DMS114 treated with DMSO at 0.1 percent for 48 hours (cell line): ENCODE results near the gene DDI1.
"Not testable (repeated sequence)": the region's sequence is repeated elsewhere in the genome, so short reads cannot be mapped to it uniquely, and the experiment has no call there.

Experiments used
- DNase-seq: peaks from one replicate; lab custom pipeline; 2025; ENCODE audit not compliant: unreplicated experiment; lab: John Stamatoyannopoulos, UW

Gene DDI1

GRCh38 chr11:104036995-104037394, 555 bp downstream of the DDI1 start:
- no peak for DNase-seq

GRCh38 chr11:104041792-104042191, 5.4 kb downstream of the DDI1 start:
- DNase-seq = no peak

DNA sequence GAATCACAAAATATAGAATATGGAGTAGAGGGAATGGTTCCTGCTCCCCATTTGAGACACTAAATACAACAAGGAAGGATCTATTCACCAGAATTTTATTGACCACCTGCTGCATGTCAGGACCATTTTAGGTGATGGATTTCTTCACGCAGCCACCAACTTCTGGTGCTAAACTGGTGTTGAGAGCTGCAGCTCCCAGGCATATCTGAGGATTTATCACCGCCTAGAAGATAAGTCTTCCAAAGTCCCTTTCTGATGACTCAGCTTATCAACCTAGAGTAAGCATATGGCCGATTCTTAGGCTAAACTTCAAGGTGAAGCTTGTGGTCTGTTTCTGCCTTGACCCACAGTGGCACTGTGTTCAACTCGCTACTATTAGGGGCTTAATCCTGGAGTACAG, 6.7 kb downstream of the DDI1 start:
- no peak for DNase-seq

DNA sequence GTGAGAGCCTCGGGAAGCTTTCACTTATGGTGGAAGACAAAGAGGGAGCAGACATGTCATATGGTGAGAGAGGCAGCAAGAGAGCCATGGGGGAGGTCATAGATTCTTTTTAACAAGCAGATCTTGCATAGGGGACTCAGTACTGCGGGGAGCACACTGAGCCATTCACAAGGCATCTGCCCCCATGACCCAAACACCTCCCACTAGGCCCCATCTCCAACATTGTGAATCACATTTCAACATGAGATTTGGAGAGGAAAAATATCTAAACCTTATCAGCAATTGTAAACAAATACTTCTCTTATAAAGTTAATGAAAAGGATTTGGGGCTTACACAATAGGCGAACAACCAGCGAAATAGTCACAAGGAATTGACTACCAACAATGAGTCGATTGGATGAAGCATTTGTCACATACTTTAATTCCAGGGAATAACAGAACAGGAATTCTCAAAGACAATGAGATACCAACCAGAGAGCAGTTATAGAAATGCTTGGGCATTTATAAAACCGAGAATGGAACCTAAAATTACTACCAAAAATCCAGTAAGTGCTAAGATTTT, 7.3 kb downstream of the DDI1 start:
- DNase-seq = no peak

- no peak for DNase-seq
These were observed 9.9 kb downstream of the DDI1 start for GRCh38 chr11:104046331-104046730.

DNA sequence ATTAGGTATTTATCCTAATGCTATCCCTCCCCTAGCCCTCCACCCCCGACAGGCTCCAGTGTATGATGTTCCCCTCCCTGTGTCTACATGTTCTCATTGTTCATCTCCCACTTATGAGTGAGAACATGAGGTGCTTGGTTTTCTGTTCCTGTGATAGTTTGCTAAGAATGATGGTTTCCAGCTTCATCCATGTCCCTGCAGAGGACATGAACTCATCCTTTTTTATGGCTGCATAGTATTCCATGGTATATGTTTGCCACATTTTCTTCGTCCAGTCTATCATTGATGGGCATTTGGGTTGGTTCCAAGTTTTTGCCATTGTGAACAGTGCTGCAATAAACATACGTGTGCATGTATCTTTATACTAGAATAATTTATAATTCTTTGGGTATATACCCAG, 10.4 kb downstream of the DDI1 start:
- DNase-seq = not testable (repeated sequence)

DNA sequence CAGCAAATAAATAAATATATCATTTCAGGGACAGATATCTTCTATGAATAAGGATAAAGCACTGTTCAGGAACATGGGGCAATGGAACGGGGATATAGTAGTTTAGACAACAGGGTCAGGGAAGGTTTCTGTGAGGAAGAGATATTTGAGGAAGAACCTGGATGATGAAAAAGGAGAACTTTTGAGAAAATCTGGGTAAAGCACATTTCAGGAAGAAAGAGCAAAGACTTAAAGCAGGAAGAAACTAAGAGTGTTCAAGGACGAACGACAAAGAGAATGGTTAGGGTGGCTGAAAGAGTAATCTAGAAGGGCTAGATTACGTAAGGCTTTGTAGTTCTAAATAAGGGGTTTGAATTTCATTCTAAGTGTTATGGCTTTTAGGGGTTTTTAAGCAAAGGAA, 12.7 kb downstream of the DDI1 start:
- DNase-seq = no peak

DNA sequence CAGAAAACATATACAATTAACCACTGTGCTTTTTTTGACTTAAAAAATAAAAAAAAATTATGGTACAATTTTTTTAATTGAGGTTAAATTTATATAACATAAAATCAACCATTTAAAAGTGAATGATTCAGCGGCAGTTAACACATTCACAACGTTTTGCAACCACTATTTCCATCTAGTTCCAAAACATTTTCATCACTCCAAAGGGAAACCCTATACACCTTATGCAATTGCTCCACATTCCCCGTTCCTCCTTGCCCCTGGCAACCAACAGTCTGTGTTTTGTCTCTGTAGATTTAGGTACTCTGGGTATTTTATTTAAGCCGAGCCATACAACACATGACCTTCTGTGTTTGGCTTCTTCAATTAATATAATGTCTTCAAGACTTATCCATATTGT, 15.3 kb downstream of the DDI1 start:
- no peak for DNase-seq

GRCh38 chr11:104053743-104054478, 17.5 kb downstream of the DDI1 start:
- no peak for DNase-seq

DNA sequence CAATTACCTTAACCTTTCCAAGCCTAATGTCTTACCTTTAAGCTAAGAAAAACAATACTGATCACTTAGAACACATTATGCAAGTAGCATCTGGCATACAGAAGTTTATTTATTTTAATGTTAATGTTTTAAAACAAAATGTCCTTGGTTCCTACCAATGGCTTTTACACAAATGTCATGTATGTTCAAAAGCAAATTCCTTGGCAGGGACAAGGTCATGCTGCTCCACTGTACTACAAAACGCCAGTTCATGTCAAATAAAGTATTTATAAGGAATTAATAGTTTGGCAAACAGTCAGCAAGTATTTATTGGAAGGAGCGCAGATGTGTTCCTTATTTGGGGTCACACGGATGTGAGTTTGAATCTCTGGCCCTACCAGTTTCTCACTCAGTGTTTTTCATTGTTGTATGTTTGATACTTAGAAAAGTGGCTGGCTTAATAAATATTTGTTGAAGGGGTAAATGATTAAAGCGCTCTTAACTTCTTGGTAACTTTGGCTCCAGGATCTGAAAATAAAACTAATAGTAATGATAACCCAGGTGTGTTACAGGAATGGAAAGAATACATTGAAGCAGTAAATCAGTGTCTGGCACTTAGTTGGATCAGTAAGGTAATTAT, 18.6 kb downstream of the DDI1 start:
- DNase-seq = no peak

GRCh38 chr11:104055596-104055995, 19.2 kb downstream of the DDI1 start:
- no peak for DNase-seq

- DNase-seq = no peak
These were observed 21.5 kb downstream of the DDI1 start for GRCh38 chr11:104057908-104058307.

DNA sequence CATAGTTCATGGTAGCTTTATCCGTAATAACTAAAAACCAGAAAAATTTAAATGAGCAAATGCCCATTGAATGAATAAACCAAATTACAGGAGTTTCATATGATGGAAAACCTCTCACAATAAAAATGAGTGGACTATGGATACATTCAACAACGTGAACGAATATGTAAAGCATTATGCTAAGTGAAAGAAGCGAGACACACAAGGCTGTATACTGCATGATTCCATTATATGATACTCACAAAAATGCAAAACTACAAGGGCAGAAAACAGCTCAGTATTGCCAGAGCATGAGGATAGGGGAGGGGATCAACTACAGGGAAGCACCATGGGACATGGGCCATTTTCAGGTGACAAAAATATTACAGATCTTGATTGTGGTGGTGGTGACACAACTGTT, 22.2 kb downstream of the DDI1 start:
- DNase-seq = no peak

DNA sequence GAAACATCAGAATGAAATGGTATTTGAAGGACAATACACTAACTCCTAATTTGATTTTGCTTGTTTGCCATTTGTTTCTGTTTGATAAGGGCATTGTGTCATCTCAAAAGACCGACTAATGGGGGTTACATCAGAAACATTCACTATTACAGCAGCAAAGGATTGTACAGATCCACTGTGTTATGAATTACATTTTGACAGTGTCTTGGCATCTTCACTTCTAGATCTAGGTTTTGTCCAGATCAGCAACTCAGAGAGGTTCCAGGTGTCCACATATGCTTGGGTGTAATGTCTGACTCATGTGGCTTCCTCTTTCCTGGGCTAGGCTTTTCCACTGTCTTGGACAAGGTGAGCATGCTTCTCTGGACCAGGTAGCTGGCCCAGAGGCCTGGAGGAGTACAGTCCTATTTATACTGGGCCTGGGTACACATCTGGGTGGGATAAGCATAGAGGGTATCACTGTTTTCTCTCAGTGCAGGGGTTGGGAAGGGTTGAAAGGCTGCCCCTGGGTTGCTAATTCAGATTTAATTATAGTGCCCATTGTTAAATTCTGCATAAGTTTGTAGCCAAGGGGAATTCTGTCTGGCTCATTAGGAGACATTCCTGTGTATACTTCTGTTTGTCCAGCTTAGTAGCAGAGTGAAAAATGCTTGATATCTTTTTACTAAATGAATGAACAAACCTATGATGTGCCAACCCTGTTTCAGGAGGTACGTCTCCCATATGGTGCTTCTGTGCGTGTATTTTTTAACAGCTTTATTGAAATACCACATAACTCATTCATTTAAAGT, 23.8 kb downstream of the DDI1 start:
- DNase-seq = no peak

DNA sequence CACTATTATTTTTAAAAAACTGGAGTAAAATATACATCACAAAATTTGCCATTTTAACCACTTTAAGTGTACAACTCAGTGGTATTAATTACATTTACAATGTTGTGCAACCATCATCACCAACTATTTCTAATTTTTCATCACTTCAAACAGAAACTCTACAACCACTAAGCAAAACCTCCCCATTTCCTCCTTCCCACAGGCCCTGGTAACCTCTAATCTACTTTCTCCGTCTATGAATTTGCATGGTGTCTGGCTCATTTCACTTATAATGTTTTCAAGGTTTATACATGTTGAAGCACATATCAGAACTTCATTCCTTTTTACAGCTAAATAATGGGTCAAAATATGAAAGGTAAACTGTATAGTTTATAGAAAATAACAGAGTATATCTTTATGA, 24.4 kb downstream of the DDI1 start:
- no peak for DNase-seq

DNA sequence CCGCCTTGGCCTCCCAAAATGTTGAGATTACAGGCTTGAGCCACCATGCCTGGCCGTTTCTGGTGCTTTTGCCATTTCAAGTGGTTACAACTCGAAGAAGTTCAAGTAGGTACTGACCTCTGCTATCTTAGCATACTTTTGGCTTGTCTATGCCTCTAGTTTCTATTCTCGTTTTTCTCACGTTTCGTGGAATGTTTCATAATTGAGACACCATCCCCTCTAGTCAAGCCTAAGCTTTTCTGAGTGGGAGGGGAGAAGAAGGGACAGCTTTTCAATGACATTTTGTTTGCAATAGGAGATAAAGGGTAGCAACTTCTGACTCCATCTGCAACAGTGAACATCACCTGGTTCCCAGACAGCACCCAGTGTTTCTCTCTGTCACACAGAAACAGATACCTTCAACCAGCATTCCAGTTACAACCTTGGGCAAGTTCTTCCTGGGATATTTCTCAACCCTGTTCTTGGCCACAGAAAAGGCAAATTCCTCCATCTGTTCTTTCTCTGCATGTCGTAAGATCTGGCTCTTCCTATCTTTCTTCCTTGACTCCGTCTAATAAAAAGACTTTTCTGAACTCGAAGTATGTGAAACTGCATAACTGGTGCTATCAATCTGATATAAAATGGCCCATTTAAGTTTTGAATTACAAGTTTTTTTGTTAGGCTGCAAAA, 25.5 kb downstream of the DDI1 start:
- DNase-seq = no peak

- no peak for DNase-seq
These were observed 27.7 kb downstream of the DDI1 start for GRCh38 chr11:104064034-104064630.

DNA sequence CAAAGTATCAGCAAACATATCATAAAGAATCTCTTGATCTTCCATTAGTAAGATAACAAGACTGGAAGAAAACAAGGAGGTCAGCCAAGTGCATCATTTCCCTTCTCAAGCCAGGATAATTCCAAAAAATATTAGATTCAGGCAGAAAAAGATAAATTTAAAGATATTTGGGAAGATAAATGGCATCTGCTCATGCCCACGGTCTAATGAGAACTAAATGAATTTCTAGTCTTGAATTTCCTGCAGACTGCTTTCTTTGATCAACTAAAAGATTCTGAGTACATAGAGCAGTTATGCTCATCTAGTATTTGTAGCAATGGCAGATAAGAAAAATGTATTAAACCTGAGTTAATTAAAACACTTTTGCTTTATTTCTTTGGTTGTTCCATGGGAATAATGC, 31.1 kb downstream of the DDI1 start:
- no peak for DNase-seq

DNA sequence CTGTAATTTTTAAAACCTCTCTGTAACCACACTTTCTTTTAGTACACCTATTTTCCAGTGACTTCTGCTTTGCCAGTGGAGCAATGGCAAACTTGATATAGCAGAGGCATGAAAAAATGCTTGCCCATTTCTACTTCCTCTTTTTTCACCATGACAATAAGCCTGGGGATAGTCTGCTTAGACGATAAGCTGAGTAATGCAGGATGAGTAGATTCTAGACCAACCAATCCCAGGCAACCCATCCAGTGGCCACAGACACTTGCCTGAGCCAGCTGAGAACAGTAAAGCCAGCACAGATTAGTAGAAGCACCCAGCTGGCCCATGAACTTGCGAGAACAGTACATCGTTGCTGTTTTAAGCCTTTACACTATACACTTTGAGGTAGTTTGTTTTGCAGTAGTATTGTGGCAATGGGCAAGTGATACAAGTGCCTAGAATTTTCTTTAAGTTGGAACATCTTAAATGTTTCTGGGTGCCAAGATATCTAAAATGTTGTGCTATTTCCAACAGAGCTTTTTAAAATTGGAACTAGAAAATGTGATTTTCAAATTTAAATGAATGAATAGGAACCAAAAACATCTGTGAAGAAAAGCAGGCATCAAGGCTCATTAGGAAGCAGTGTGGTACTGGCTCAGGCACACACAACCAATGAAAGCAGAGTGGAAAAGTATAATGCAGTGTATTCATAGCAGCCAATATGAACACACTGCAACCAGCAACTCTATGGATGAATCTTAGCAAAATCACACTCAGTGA, 37.7 kb downstream of the DDI1 start:
- DNase-seq = no peak

- DNase-seq = no peak
These were observed 38.7 kb downstream of the DDI1 start for GRCh38 chr11:104075091-104075490.
